HG02642 (cell line): ENCODE measurements around the gene OR10A2.
"Not testable (repeated sequence)": the region's sequence is repeated elsewhere in the genome, so short reads cannot be mapped to it uniquely, and the experiment has no call there.

Experiments used
- ATAC-seq: cut with Tn5 transposase; IDR thresholded peaks from one replicate; pipeline ENCODE4 v1.9.1; 2021; ENCODE audit warnings: mild to moderate bottlenecking; ENCODE audit not compliant: unreplicated experiment, poor library complexity

Gene OR10A2

DNA sequence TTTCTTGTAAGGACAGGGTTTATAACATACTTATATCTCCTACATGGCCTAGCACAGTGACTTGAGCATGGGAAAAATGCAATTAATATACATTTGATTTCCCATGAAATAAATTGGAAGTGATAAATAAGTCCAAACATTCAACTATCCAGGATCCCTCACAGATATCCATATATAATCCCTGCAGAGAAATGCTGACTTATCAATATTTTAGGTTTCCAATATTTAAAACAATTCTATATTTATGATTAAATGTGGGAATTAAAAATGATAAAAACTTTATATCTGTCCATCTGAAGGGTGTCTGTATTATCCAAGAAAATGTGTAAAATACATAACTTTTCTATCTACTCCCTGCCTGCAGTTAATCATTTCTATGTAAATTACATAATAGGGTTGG is 19.9 kb downstream of the OR10A2 start:
- no peak for ATAC-seq

DNA sequence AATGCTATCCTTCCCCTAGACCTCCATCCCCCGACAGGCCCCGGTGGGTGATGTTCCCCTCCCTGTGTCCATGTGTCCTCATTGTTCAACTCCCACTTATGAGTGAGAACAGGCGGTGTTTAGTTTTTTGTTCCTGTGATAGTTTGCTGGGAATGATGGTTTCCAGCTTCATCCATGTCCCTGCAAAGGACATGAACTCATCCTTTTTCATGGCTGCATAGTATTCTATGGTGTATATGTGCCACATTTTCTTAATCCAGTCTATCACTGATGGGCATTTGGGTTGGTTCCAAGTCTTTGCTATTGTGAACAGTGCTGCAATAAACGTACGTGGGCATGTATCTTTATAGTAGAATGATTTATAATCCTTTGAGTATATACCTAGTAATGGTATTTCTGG is 24.9 kb downstream of the OR10A2 start:
- not testable (repeated sequence) for ATAC-seq

DNA sequence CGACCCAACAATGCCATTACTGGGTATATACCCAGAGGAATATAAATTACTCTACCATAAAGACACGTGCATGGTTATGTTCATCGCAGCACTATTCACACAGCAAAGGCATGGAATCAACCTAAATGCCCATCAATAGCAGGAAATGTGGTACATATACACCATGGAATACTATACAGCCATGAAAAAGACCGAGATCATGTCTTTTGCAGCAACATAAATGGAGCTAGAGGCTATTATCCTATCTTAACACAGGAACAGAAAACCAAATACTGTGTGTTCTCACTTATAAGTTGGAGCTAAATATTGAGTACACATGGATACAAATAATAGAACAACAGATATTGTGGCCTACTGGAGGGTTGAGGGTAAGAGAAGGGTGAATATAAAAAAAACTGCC is 26.0 kb downstream of the OR10A2 start:
- ATAC-seq: no peak

DNA sequence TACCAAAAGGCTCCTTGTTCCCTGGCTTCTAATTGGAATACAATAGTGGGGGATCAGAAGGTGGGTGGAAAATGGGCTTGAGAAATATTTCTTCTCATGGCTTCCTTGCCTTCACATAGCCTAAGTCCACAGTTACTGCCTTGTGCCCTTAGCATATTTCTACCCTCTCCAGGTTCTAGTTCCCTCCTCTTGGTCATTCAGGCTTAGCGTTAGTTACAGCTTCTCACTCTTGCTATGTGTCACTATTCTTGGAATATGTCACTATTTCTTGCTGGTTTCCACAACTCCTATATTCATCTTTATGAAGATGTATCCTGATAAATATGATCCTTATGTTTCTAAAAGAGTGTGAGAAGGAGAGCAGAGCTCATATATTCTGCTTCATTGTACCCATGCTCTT is 27.0 kb downstream of the OR10A2 start:
- ATAC-seq: no peak

DNA sequence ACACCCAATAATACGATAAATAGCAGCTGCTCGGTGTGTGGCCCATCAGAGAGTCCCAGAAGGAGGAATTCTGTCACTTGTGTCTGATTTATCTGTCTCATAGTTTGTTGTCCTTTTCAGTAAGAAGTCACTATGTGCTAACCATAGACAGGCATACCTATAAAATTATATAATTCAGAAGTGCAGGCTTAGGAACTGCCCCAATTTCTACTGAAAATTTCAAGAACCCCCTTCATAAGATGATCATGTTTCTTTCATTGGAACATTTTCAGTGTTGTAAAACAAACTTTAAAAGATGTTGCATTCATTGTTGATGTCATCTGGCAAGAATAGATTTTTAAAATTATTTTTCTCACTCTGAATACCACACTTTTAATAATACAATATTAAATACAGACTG is 29.5 kb downstream of the OR10A2 start, which contains the start of gene OR2D2:
OR2D2 (minus strand) TSS at position 101 of the 400 bp plus-strand sequence; CDS start at position 101, 0 bp downstream.
- ATAC-seq: no peak

GRCh38 chr11:6894097-6894496 is 31.2 kb downstream of the OR10A2 start:
- no peak for ATAC-seq

DNA sequence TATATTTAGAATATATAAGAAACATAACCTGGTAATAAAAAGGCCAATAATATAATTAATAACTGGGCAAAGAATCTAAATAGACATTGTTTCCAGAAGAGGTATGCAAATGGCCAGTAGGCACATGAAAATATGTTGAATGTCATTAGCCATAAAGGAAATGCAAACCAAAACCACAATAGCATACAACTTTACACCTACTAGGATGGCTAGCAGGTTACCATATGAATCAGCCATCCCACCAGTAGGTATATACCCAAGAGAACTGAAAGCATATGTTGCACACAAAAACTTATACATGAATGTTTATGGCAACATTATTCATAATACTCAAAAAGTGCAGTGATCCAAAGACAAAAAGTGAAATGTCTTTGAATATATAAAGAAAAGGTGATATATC is 32.2 kb downstream of the OR10A2 start:
- ATAC-seq: peak; percentile 90

DNA sequence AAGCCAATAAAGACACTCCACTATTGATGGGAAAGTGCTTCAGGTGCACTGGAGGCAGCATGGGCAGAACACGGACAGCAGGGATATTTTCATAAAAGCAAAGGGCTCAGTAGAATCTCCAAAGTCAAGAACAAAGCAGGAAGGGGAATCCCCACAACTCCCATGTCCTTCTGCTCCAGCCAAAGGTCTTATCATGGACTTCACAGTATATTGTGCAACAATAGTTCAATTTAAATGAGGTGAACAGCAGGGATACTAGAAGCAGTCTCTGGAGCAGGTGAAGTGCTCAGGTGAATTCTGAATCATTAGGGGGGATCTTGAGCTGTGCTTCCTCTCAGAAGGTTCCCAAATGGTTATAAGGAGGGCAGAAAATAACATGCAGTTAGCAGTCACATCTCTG is 36.1 kb downstream of the OR10A2 start:
- ATAC-seq: no peak

- no peak for ATAC-seq
Observed at GRCh38 chr11:6900327-6900999, 37.6 kb downstream of the OR10A2 start.

DNA sequence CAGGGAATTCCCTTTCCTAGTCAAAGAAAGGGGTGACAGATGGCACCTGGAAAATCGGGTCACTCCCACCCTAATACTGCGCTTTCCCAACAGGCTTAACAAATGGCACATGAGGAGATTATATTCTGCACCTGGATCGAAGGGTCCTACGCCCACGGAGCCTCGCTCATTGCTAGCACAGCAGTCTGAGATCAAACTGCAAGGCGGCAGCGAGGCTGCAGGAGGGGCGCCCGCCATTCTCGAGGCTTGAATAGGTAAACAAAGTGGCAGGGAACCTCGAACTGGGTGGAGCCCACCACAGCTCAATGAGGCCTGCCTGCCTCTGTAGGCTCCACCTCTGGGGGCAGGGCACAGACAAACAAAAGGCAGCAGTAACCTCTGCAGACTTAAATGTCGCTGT is 41.9 kb downstream of the OR10A2 start:
- ATAC-seq: not testable (repeated sequence)

DNA sequence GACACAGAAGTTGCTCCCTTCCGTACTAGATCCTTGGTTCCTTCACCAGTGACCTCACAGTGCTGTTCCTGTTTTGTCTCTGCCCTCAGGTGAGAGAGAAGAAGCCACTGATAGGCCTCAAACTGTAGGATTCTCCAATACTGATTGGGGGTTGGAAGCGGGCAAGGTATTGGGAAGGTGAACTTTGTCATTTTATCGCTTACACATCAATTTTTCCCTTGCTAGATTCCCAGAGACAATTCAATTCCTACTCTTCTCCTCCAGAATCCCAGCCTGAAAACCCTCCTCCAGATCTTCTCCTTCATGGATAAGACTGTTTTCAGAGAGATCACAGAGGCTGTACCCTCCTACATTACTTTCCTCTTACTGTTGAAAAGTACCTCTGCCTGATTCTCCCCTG is 48.5 kb downstream of the OR10A2 start:
- ATAC-seq: no peak

DNA sequence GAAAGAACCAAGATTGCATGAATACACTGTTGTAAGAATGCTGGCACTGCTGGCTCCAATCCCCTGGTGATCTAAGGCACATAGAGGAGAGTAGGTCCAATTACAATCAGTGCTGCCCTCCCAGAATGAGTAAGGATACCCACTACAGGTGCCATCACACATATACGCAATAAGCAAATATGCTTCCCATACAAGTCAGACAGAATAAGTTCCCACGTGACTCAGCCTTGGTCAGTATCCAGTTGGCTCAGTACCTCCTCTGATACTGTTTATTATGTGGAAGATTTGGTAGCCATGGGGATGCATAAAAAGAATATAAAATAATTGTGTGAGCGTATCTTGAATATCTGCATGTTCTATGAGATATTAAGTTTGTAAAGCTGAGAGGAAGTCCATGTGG is 49.1 kb downstream of the OR10A2 start:
- ATAC-seq: no peak

- no peak for ATAC-seq
Observed at GRCh38 chr11:6919698-6920097, 56.8 kb downstream of the OR10A2 start.

- no peak for ATAC-seq
Observed at GRCh38 chr11:6920702-6921101, 57.8 kb downstream of the OR10A2 start, which contains the start of gene OR2D3. TSS of gene OR2D3 (plus strand) at chr11:6921002. CDS start at chr11:6921002, 0 bp downstream.
